ENCODE results near the gene SLC9A8. TPM values are rescaled to one million over a fixed set of nuclear protein-coding genes. Genes with fewer than 3 reads are reported as not detected.
"Not testable (repeated sequence)": the region's sequence is repeated elsewhere in the genome, so short reads cannot be mapped to it uniquely, and the experiment has no call there.

SLC9A8 gene
- polyA plus RNA-seq, 3 donors from 2014 or later, result 2.5 to 9.1 (median 3.2) TPM

DNA sequence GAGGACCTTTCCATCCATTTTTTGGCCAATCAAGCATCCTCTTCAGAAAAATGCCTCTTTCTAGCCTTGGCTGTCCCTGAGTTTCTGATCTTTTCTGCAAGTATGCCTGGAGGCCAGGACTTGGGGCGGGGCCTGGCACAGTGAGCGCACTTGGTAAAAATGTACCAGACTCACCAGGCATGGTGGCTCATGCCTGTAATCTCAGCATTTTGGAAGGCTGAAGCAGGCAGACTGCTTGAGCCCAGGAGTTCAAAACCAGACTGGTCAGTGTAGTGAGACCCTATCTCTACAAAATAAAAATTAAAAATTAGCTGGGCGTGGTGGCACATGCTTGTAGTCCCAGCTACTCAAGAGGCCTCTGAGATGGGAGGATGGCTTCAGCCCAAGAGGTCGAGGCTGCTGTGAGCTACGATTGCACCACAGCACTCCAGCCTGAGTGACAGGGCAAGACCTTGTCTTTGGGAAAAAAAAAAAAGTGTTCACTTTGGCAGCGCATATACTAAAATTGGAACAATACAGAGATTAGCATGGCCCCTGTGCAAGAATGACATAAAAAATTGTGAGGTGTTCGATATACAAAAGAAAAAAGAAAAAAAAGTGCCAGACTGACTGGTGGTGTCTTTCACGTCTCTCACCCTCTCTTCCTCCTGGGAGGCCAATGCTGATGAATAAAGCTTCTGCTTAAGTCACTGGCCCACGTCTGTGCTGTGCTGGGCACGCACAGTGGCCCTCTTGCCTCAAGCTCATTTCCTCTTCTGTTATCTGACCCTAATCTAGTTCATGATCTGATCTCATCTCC lies 18.1 kb upstream of the SLC9A8 start:
- no peak for DNase-seq

DNA sequence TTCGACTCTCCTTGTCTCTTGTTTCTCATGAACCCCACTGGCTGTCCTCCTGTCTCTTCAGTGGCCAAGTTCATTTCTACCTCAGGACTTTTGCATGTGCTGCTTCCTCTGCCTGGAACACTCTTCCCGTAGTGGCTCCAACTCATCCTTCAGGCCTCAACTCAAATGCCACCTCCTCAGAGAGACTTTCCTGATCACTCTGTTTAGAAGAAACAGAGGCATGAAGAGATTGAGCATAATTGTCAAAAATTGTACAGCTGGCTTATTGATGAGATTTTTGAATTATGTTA lies 17.5 kb upstream of the SLC9A8 start:
- no peak for DNase-seq
- H3K27me3 Mint-ChIP-seq (ENCODE audit: low read depth in 3 of 3), result peaks cover 0 to 6% (median 6%) of the 10 kb centered on the region in 3 donors
- peaks cover 5 to 7% of the 10 kb centered on the region in 2 donors for H3K4me1 Mint-ChIP-seq
- H3K9me3 Mint-ChIP-seq, result peaks cover 0 to 2% (median 0%) of the 10 kb centered on the region in 6 donors
- H3K4me3 Mint-ChIP-seq, result no peak overlapping the region
- H3K27ac Mint-ChIP-seq, result peak overlapping the region in 1 of 6 donors; percentile 0
- H3K36me3 Mint-ChIP-seq, result no peaks in the 10 kb centered on the region

More for the DNA sequence above, 18.1 kb upstream of the SLC9A8 start:
- H3K4me1 Mint-ChIP-seq, result peaks cover 5 to 7% of the 10 kb centered on the region in 2 donors
- peak overlapping the region in 1 of 6 donors; percentile 0 for H3K27ac Mint-ChIP-seq
- H3K4me3 Mint-ChIP-seq, result no peak overlapping the region
- H3K9me3 Mint-ChIP-seq, result peaks cover 0 to 2% (median 0%) of the 10 kb centered on the region in 6 donors
- no peaks in the 10 kb centered on the region for H3K36me3 Mint-ChIP-seq
- peaks cover 0 to 6% (median 6%) of the 10 kb centered on the region in 3 donors for H3K27me3 Mint-ChIP-seq (ENCODE audit: low read depth in 3 of 3)

DNA sequence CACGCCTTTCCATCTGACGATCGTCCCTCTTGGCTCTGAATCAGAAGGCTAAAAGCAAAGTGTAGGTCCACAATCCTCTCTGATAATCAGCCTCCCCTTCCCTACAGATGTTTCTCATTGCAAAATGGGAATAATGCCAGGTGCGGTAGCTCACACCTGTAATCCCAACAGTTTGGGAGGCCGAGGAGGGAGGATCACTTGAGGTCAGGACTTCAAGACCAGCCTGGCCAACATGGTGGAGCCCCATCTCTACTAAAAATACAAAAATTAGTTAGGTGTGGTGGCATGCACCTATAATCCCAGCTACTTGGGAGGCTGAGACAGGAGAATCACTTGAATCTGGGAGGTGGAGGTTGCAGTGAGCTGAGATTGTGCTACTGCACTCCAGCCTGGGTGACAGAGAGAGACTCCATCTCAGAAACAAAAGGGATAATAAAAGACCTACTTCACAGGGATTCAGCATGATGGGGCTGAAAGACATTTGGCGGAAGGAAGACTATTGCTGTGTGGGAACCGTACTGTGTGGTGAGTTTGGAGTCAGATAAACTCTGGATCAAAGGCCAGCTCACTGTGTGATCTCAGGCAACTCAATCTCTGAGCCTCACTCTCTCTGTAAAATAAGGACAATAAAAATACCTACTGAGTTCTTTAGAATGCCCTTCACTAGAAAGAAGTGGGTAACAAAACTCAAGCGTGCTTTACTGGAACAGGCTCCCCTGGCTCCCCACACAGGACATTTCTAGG lies 15.9 kb upstream of the SLC9A8 start:
- no peak overlapping the region for H3K27ac Mint-ChIP-seq
- DNase-seq, result no peak
- no peak overlapping the region for H3K4me3 Mint-ChIP-seq
- peaks cover 0 to 6% (median 5%) of the 10 kb centered on the region in 3 donors for H3K27me3 Mint-ChIP-seq (ENCODE audit: low read depth in 3 of 3)
- peaks cover 8 to 16% of the 10 kb centered on the region in 2 donors for H3K4me1 Mint-ChIP-seq
- H3K9me3 Mint-ChIP-seq, result peaks cover 0 to 2% (median 0%) of the 10 kb centered on the region in 6 donors
- H3K36me3 Mint-ChIP-seq, result no peaks in the 10 kb centered on the region

DNA sequence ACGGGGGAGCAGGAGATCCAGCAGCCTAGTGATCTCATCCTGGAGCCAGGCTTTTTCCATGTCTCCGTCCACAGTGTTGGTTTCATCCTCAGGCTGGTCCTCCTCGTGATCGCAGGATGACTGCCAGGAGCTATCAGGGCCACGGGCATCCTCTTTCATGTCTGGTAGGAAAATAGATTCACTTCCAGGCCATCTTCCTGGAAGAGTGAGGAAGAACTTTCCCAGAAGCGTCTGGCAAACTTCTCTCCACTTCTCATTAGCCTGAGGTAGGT lies 15.3 kb upstream of the SLC9A8 start:
- Mint-ChIP-seq H3K36me3 (no peaks in the 10 kb centered on the region), H3K27me3 (ENCODE audit: low read depth in 3 of 3) (peaks cover 0 to 4% (median 3%) of the 10 kb centered on the region in 3 donors), H3K4me3 (no peak overlapping the region), H3K4me1 (peaks cover 8 to 16% of the 10 kb centered on the region in 2 donors), H3K9me3 (peaks cover 0 to 2% (median 0%) of the 10 kb centered on the region in 6 donors), H3K27ac (no peak overlapping the region)
- no peak for DNase-seq

DNA sequence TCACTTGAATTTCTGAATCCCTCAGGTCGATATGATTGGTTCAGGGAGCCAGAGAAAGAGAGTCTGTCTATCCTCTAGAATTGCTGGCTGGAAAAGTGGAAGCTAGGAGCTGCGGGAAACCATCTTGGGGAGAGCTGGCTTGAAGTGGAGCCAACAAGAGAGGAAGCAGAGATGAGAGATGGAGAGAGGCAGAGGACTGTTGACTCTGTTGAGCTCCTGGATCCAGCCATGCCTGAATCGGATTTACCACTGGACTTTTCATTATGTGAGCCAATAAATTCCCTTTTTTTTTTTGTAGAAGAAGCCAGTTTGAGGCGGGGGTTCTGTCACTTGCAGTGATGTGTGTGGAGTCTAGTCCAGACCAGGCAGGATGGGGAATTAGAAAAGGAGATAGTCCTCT lies 13.9 kb upstream of the SLC9A8 start:
- no peak overlapping the region for H3K27ac Mint-ChIP-seq
- H3K36me3 Mint-ChIP-seq, result no peaks in the 10 kb centered on the region
- no peak overlapping the region for H3K4me3 Mint-ChIP-seq
- DNase-seq, result no peak
- H3K27me3 Mint-ChIP-seq (ENCODE audit: low read depth in 3 of 3), result peaks cover 0 to 2% (median 2%) of the 10 kb centered on the region in 3 donors
- peaks cover 0 to 2% (median 0%) of the 10 kb centered on the region in 6 donors for H3K9me3 Mint-ChIP-seq
- peaks cover 10 to 16% of the 10 kb centered on the region in 2 donors for H3K4me1 Mint-ChIP-seq

DNA sequence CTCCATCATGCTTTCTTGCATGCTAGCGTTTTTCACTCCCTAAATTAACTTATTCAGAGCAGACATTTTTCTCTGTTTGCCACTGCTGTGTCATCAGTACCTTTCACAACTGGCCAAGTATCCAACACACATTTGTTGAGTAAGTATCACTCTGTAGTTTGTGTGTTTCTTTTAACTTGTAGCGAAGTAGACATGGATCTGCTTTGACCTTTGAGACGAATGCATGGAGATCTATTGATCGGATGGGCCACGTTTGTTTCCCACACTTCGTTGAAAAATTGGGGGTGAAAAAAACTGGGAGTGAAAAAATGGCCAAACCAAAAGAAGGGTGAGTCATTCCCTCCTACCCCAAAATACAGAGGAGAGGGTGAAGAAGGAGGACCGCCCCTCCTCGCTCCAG lies 12.9 kb upstream of the SLC9A8 start:
- peaks cover 0 to 2% (median 0%) of the 10 kb centered on the region in 3 donors for H3K27me3 Mint-ChIP-seq (ENCODE audit: low read depth in 3 of 3)
- H3K9me3 Mint-ChIP-seq, result peaks cover 0 to 2% (median 0%) of the 10 kb centered on the region in 6 donors
- H3K4me3 Mint-ChIP-seq, result no peak overlapping the region
- no peak for DNase-seq
- no peaks in the 10 kb centered on the region for H3K36me3 Mint-ChIP-seq
- H3K27ac Mint-ChIP-seq, result no peak overlapping the region
- H3K4me1 Mint-ChIP-seq, result peaks cover 13 to 22% of the 10 kb centered on the region in 2 donors

DNA sequence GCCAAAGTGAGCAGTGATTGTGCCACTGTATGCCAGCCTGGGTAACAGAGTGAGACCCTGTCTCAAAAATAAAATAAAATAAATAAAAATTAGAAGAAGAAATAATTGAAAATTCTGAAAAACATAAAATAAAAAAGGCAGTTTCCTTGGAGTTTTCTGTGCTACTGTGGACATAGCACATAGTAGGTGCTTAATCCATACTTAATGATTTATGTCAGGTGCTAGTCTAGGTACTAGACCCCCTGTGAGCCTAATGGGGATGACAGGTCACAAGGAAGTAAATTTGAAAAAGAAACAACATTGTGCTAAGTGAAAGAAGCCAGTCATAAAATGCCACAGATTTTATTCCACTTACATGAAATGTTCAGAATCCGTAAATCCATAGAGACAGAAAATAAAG lies 9.2 kb upstream of the SLC9A8 start:
- no peaks in the 10 kb centered on the region for H3K36me3 Mint-ChIP-seq
- H3K4me1 Mint-ChIP-seq, result peaks cover 17 to 27% of the 10 kb centered on the region in 2 donors
- no peaks in the 10 kb centered on the region for H3K9me3 Mint-ChIP-seq
- DNase-seq, result no peak
- peaks cover 0 to 2% (median 0%) of the 10 kb centered on the region in 3 donors for H3K27me3 Mint-ChIP-seq (ENCODE audit: low read depth in 3 of 3)
- no peak overlapping the region for H3K27ac Mint-ChIP-seq
- no peak overlapping the region for H3K4me3 Mint-ChIP-seq

DNA sequence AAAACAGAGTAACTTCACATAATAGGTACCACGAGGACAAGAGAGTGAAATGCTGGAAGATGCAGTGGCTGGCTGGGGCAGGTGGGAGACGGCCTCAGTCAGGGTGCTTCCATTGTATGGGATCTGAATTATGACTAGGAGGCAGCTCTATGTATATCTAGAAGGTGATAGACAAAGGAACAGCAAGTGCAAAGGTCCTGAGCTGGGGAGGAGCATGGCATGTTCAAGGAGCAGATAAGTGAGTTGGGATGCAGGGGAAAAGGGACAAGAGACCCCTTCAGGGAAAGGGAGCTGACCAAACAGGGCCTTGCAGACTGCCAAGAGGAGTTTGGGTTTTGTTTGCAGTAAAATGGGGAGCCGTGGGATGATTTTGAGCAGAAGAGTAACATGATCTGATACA lies 8.3 kb upstream of the SLC9A8 start:
- peaks cover 17 to 27% of the 10 kb centered on the region in 2 donors for H3K4me1 Mint-ChIP-seq
- peak overlapping the region in 5 of 6 donors; percentile 40 to 78 (median 49) for H3K27ac Mint-ChIP-seq
- H3K36me3 Mint-ChIP-seq, result no peaks in the 10 kb centered on the region
- DNase-seq, result no peak
- peaks cover 0 to 2% (median 0%) of the 10 kb centered on the region in 3 donors for H3K27me3 Mint-ChIP-seq (ENCODE audit: low read depth in 3 of 3)
- no peaks in the 10 kb centered on the region for H3K9me3 Mint-ChIP-seq
- peak overlapping the region in 1 of 5 donors; percentile 52 for H3K4me3 Mint-ChIP-seq

DNA sequence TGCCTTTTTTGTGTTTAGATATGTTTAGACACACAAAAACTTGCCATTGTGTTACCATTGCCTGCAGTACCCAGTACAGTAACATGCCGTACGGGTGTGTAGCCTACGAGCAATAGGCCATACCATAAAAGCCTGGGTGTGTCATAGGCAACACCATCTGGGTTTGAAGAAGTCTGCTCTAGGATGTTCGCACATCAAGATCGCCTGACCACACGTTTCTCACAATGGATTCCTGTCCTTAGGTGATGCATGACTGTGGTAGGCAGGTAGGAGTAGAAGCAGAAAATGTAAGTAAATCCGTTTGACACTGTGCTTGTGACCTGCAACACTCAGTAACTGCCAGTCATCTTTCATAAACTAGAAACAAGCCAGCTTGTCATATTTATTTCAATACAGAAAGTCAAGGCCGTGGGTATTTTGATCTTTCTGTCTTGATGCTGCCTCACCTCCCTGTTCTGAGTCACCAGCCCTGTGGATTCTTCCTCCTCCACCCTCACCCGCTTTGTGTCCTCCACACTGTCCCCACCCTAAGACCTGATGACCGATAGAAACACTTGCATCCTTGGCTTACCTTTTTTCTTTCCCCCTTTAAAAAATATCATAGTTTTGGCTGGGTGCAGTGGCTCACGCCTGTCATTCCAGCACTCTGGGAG lies 7.3 kb upstream of the SLC9A8 start:
- H3K27ac Mint-ChIP-seq, result peak overlapping the region; percentile 79 to 89 (median 84)
- H3K4me3 Mint-ChIP-seq, result peak overlapping the region in 3 of 5 donors; percentile 21 to 61 (median 58)
- H3K27me3 Mint-ChIP-seq (ENCODE audit: low read depth in 3 of 3); H3K36me3 Mint-ChIP-seq; H3K9me3 Mint-ChIP-seq: not testable (repeated sequence)
- peaks cover 17 to 26% of the 10 kb centered on the region in 2 donors for H3K4me1 Mint-ChIP-seq
- DNase-seq, result peak; percentile 38 to 52 (median 49)

DNA sequence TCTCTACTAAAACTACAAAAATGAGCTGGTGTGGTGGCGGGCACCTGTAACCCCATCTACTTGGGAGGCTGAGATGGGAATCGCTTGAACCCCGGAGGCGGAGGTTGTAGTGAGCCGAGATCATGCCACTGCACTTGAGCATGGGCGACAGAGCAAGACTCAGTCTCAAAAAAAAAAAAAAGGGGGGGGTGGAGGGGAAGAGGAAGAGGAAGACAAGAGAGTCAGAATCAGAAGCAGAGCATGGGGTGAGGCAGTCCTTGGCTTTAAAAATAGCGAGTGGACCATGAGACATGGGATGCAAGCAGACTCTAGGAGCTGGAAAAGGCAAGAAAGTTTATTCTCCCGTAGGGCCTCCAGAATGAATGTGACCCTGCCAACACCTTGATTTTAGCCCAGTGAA lies 3.9 kb upstream of the SLC9A8 start:
- H3K36me3 Mint-ChIP-seq, result no peaks in the 10 kb centered on the region
- peaks cover 29 to 38% of the 10 kb centered on the region in 2 donors for H3K4me1 Mint-ChIP-seq
- DNase-seq, result no peak
- no peaks in the 10 kb centered on the region for H3K9me3 Mint-ChIP-seq
- peaks cover 0 to 11% (median 6%) of the 10 kb centered on the region in 3 donors for H3K27me3 Mint-ChIP-seq (ENCODE audit: low read depth in 3 of 3)
- no peak overlapping the region for H3K4me3 Mint-ChIP-seq
- peak overlapping the region in 1 of 6 donors; percentile 34 for H3K27ac Mint-ChIP-seq

DNA sequence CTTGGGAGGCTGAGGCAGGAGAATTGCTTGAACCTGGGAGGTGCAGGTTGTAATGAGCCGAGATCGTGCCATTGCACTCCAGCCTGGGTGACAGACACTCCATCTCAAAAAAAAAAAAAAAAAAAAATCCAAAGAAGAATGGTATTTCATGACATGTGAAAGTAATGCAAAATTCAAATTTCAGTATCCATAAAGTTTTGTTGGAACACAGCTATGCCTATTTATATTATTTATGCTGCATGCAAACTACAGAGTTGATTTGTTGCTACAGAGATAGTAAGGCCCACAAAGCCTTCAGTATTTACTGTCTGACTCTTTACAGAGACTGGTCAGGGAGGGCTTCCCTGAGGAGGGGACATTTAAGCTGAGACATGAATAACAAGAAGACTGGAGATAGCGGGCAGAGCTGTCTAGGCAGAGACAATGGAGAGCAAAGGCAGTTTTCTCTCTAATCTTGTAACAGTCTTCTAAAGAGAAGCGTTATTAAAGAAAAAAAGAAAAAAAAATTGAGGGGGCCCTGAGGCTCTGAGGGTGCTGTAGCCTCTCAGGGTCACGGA lies 2.7 kb upstream of the SLC9A8 start:
- DNase-seq, result no peak
- Mint-ChIP-seq H3K4me3 (no peak overlapping the region), H3K27ac (peak overlapping the region in 4 of 6 donors; percentile 40 to 99 (median 72)), H3K27me3 (ENCODE audit: low read depth in 3 of 3) (peaks cover 0 to 11% (median 6%) of the 10 kb centered on the region in 3 donors), H3K4me1 (peaks cover 33 to 42% of the 10 kb centered on the region in 2 donors), H3K9me3 (no peaks in the 10 kb centered on the region), H3K36me3 (peaks cover 0 to 5% (median 0%) of the 10 kb centered on the region in 3 donors)

DNA sequence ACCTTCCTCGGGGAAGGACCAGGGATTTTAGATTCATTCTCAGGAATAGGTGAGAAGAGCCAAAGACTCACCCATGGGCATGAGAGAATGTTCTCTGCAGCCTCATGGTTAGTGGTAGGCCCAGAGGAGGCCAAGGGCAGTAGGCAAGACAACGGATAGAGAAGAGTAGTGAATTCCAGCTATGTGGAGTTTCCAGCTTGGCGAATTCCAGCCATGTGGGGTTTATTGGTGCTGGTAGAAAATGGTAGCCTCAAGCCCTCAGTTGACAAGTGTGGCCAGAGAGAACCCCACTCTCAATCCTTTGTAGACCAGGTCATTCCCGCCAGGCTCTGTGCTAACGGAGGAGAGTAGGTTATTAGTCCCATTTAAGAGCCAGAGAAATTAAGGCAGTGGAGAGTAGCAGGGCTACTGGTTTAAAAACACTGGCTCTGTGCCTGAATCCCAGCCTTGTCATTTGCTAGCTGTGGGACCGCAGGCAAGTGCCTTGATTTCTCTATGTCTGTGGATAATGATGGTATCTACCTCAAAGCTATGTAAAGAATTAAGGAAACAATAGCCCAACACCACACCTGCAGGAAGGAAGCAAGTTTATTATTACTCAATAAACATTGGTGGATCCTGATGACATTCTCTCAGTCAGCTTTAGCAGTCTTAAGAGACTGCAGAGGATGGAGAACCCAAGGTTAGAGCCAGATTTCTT lies 2.0 kb upstream of the SLC9A8 start:
- peak overlapping the region; percentile 17 to 99 (median 98) for H3K27ac Mint-ChIP-seq
- H3K9me3 Mint-ChIP-seq, result no peaks in the 10 kb centered on the region
- H3K27me3 Mint-ChIP-seq (ENCODE audit: low read depth in 3 of 3), result peaks cover 0 to 12% (median 6%) of the 10 kb centered on the region in 3 donors
- DNase-seq, result no peak
- peaks cover 0 to 11% (median 0%) of the 10 kb centered on the region in 3 donors for H3K36me3 Mint-ChIP-seq
- H3K4me1 Mint-ChIP-seq, result peaks cover 28 to 39% of the 10 kb centered on the region in 2 donors
- peak overlapping the region in 3 of 5 donors; percentile 15 to 34 (median 30) for H3K4me3 Mint-ChIP-seq

All from immature natural killer cell (primary cell).